CD4-positive, CD25-positive, alpha-beta regulatory T cell (primary cell): Measurements from ENCODE around the gene CRYAB. TPM values are rescaled to one million over a fixed set of nuclear protein-coding genes. Genes with fewer than 3 reads are reported as not detected.

Experiments
- ATAC-seq, 2 donors: fragments of 150-1000 bp; cut with Tn5 transposase; one replicate each; pipeline ENCODE4 v1.10.0; 2021; ENCODE audit warnings: low read depth in 2 of 2, moderate number of reproducible peaks in 2 of 2, moderate library complexity in 1 of 2
- DNase-seq, 3 donors: peaks; one replicate each; pipeline versions ENCODE4 v3.0.0 to v3.0.0-alpha.2; 2012 to 2022; ENCODE audit warnings: mixed read lengths in 1 of 3
- H3K27ac ChIP-seq: one replicate; pipeline ENCODE4 v1.7.0; 2013; ENCODE audit warnings: mild to moderate bottlenecking, low read length; ENCODE audit not compliant: insufficient read depth, poor library complexity, severe bottlenecking
- H3K27me3 ChIP-seq: one replicate; pipeline ENCODE4 v1.7.0; 2013; ENCODE audit warnings: low read length; ENCODE audit not compliant: control insufficient read depth, insufficient read depth
- H3K36me3 ChIP-seq: one replicate; pipeline ENCODE4 v1.7.0; 2013; ENCODE audit warnings: mild to moderate bottlenecking, low read length, moderate library complexity; ENCODE audit not compliant: control insufficient read depth, insufficient read depth
- H3K4me1 ChIP-seq: 2 replicates; pipeline ENCODE4 v1.7.0; 2013; ENCODE audit warnings: mild to moderate bottlenecking, low read length; ENCODE audit not compliant: insufficient read depth, control insufficient read depth, poor library complexity, severe bottlenecking
- H3K4me3 ChIP-seq: one replicate; pipeline ENCODE4 v1.7.0; 2013; ENCODE audit warnings: low read depth, mild to moderate bottlenecking, low read length, moderate library complexity
- H3K9me3 ChIP-seq, 2 experiments: 1 replicate in 1 of 2; 2 replicates in 1 of 2; pipeline ENCODE4 v1.7.0; 2013; ENCODE audit warnings: low read length in 2 of 2, mild to moderate bottlenecking in 1 of 2, moderate library complexity in 1 of 2; ENCODE audit not compliant: control insufficient read depth in 2 of 2
- H3K27ac Mint-ChIP-seq, 3 donors: one replicate each; pipeline ENCODE4 v1.8.0; 2020 to 2022; ENCODE audit warnings: mild to moderate bottlenecking in 3 of 3, mixed read lengths in 3 of 3, moderate library complexity in 2 of 3
- H3K27me3 Mint-ChIP-seq: one replicate; pipeline ENCODE4 v1.8.0; 2022; ENCODE audit warnings: mild to moderate bottlenecking, mixed read lengths
- H3K36me3 Mint-ChIP-seq: one replicate; pipeline ENCODE4 v1.8.0; 2020; ENCODE audit warnings: mixed read lengths
- H3K4me1 Mint-ChIP-seq, 4 donors: one replicate each; pipeline ENCODE4 v1.8.0; 2020 to 2022; ENCODE audit warnings: mixed read lengths in 4 of 4, mild to moderate bottlenecking in 1 of 4
- H3K4me3 Mint-ChIP-seq, 4 donors: one replicate each; pipeline ENCODE4 v1.8.0; 2020 to 2022; ENCODE audit warnings: mild to moderate bottlenecking in 4 of 4, mixed read lengths in 4 of 4, moderate library complexity in 3 of 4
- H3K9me3 Mint-ChIP-seq, 7 donors: one replicate each; pipeline ENCODE4 v1.8.0; 2020 to 2022; ENCODE audit warnings: mixed read lengths in 7 of 7, mild to moderate bottlenecking in 3 of 7, moderate library complexity in 2 of 7
- polyA plus RNA-seq, 4 donors: library from polyadenylated mRNA; unstranded; fragments of 300-500 nt; fragmentation: Illumina TruSeq; gene quantifications; one replicate each; pipeline ENCODE4 v1.2.3, GENCODE V29; 2021
- total RNA-seq: library from RNA; stranded (reverse); gene quantifications from one replicate; pipeline ENCODE4 v1.2.3, GENCODE V29; 2022

CRYAB gene
- total and polyA plus RNA-seq, 5 donors from 2014 or later, result not detected

DNA sequence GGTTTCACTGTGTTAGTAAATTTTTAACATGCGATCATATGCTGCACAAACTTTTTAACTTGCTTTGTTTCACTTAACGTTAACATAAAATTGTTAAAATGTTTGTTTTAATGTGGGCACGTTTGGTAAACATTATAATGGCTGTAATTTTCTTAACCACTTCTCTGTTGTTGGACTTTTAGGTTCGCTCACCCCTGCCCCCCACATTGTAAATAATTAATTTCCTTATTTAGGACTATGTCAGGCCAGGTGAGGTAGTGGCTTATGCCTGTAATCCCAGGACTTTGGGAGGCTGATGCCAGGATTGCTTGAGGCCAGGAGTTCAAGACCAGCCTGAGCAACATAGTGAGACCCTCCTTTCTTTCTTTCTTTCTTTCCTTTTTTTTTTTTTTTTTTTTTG lies 18.9 kb upstream of the CRYAB start:
- H3K36me3 Mint-ChIP-seq, result no peaks in the 10 kb centered on the region

DNA sequence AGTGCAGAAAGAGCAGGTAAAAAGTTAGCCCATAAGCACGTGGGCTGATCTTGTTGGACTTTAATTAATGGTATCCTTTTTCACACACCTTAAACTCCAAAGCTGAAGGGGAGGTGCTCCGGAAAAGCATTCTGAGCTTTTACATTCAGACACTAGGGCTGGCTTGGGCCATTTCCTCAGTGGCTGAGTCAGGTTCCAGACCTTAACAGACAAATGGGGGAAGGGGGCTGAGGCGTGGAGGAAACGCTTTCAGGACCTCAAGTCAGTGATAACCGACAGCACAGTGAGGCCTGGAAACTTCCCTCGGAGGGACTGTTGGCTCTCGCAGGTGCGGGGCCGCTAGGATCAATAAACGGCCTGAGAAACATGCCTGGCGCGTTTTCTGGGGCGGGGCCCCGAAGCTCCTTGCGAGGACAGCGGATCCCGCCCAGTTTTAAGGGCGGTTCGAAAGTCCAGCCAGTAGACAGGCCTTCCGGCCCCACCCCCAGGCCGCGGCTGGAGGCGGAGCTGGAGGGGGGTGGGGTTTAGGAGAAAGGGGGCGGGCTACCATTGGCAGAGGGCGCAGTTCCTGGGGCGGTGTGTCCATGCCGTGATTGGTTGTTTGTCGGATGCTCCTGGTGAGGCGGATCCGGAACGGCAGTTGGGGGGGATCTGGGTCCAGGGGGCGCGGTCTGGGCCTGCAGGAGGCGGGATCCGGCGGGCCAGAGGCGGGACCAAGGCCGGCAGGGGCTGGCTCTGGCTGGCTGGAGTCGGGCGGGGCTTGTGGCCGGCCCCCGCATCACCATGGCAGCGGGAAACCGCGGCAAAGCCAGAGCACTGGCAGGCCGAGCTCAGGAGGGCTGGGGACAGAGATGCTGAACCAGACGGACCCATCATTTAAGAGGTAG lies 15.2 kb upstream of the CRYAB start:
- Mint-ChIP-seq H3K4me1 (peaks cover 7 to 19% (median 13%) of the 10 kb centered on the region in 4 donors), H3K27ac (peak overlapping the region; percentile 77 to 95 (median 94)), H3K9me3 (peaks cover 0 to 2% (median 0%) of the 10 kb centered on the region in 7 donors), H3K27me3 (peaks cover 16% of the 10 kb centered on the region), H3K36me3 (no peaks in the 10 kb centered on the region), H3K4me3 (peak overlapping the region; percentile 86 to 94 (median 88))
- H3K27ac ChIP-seq, result peak overlapping the region; percentile 71
- H3K9me3 ChIP-seq, result no peaks in the 10 kb centered on the region
- ATAC-seq (peak; percentile 90 to 93), DNase-seq (peak; percentile 90 to 97 (median 96))
- H3K36me3 ChIP-seq, result no peaks in the 10 kb centered on the region
- H3K27me3 ChIP-seq, result no peaks in the 10 kb centered on the region
- peaks cover 15% of the 10 kb centered on the region for H3K4me1 ChIP-seq
- peak overlapping the region; percentile 89 for H3K4me3 ChIP-seq

More for the DNA sequence above, 18.9 kb upstream of the CRYAB start:
- no peak overlapping the region for H3K4me3 ChIP-seq
- Mint-ChIP-seq H3K27me3 (peaks cover 12% of the 10 kb centered on the region), H3K4me1 (peaks cover 5 to 27% (median 16%) of the 10 kb centered on the region in 4 donors), H3K27ac (no peak overlapping the region), H3K9me3 (peaks cover 0 to 2% (median 0%) of the 10 kb centered on the region in 7 donors), H3K4me3 (no peak overlapping the region)
- H3K4me1 ChIP-seq, result peaks cover 20% of the 10 kb centered on the region
- no peaks in the 10 kb centered on the region for H3K36me3 ChIP-seq
- DNase-seq (no peak), ATAC-seq (no peak)
- H3K27me3 ChIP-seq, result no peaks in the 10 kb centered on the region
- no peak overlapping the region for H3K27ac ChIP-seq
- H3K9me3 ChIP-seq, result no peaks in the 10 kb centered on the region

- H3K9me3 Mint-ChIP-seq, result peaks cover 0 to 2% (median 0%) of the 10 kb centered on the region in 7 donors
- peak overlapping the region; percentile 78 to 94 (median 84) for H3K4me3 Mint-ChIP-seq
Measured at GRCh38 chr11:111925953-111926352, 14.4 kb upstream of the CRYAB start.

GRCh38 chr11:111923951-111924350 lies 12.4 kb upstream of the CRYAB start:
- no peak overlapping the region for H3K27ac Mint-ChIP-seq
- H3K4me1 Mint-ChIP-seq, result peaks cover 7 to 19% (median 11%) of the 10 kb centered on the region in 4 donors
- no peaks in the 10 kb centered on the region for H3K36me3 Mint-ChIP-seq
- H3K9me3 Mint-ChIP-seq, result peaks cover 0 to 2% (median 0%) of the 10 kb centered on the region in 7 donors
- peaks cover 22% of the 10 kb centered on the region for H3K27me3 Mint-ChIP-seq
- no peak for ATAC-seq
- no peaks in the 10 kb centered on the region for H3K9me3 ChIP-seq
- H3K27me3 ChIP-seq, result peaks cover 4% of the 10 kb centered on the region
- H3K4me3 Mint-ChIP-seq, result no peak overlapping the region
- peaks cover 13% of the 10 kb centered on the region for H3K4me1 ChIP-seq
- no peak overlapping the region for H3K4me3 ChIP-seq
- H3K36me3 ChIP-seq, result no peaks in the 10 kb centered on the region
- no peak overlapping the region for H3K27ac ChIP-seq
- no peak for DNase-seq

More at GRCh38 chr11:111925953-111926352, 14.4 kb upstream of the CRYAB start:
- ATAC-seq (no peak), DNase-seq (no peak)
- Histone ChIP-seq H3K4me1 (peaks cover 13% of the 10 kb centered on the region), H3K4me3 (peak overlapping the region; percentile 72), H3K36me3 (no peaks in the 10 kb centered on the region), H3K27ac (peak overlapping the region; percentile 71), H3K9me3 (no peaks in the 10 kb centered on the region), H3K27me3 (peaks cover 4% of the 10 kb centered on the region)
- Mint-ChIP-seq H3K36me3 (no peaks in the 10 kb centered on the region), H3K4me1 (peaks cover 7 to 19% (median 11%) of the 10 kb centered on the region in 4 donors), H3K27me3 (peaks cover 19% of the 10 kb centered on the region), H3K27ac (peak overlapping the region in 2 of 3 donors; percentile 94 to 95)

GRCh38 chr11:111923351-111923788 lies 11.8 kb upstream of the CRYAB start:
- Histone ChIP-seq H3K9me3 (no peaks in the 10 kb centered on the region), H3K4me3 (no peak overlapping the region), H3K36me3 (no peaks in the 10 kb centered on the region), H3K27me3 (peaks cover 4% of the 10 kb centered on the region), H3K4me1 (peaks cover 13% of the 10 kb centered on the region), H3K27ac (no peak overlapping the region)
- Mint-ChIP-seq H3K4me1 (peaks cover 7 to 19% (median 11%) of the 10 kb centered on the region in 4 donors), H3K27me3 (peaks cover 26% of the 10 kb centered on the region), H3K27ac (no peak overlapping the region), H3K4me3 (no peak overlapping the region), H3K9me3 (peaks cover 0 to 2% (median 0%) of the 10 kb centered on the region in 7 donors), H3K36me3 (no peaks in the 10 kb centered on the region)
- DNase-seq, result no peak
- no peak for ATAC-seq

GRCh38 chr11:111922803-111923202 lies 11.2 kb upstream of the CRYAB start:
- Histone ChIP-seq H3K36me3 (no peaks in the 10 kb centered on the region), H3K27ac (no peak overlapping the region), H3K4me1 (peaks cover 13% of the 10 kb centered on the region), H3K9me3 (no peaks in the 10 kb centered on the region), H3K4me3 (no peak overlapping the region), H3K27me3 (peaks cover 4% of the 10 kb centered on the region)
- Mint-ChIP-seq H3K27me3 (peaks cover 30% of the 10 kb centered on the region), H3K4me3 (no peak overlapping the region), H3K36me3 (no peaks in the 10 kb centered on the region), H3K9me3 (peaks cover 0 to 2% (median 0%) of the 10 kb centered on the region in 7 donors), H3K27ac (no peak overlapping the region), H3K4me1 (peaks cover 8 to 19% (median 12%) of the 10 kb centered on the region in 4 donors)
- ATAC-seq, result no peak
- no peak for DNase-seq

DNA sequence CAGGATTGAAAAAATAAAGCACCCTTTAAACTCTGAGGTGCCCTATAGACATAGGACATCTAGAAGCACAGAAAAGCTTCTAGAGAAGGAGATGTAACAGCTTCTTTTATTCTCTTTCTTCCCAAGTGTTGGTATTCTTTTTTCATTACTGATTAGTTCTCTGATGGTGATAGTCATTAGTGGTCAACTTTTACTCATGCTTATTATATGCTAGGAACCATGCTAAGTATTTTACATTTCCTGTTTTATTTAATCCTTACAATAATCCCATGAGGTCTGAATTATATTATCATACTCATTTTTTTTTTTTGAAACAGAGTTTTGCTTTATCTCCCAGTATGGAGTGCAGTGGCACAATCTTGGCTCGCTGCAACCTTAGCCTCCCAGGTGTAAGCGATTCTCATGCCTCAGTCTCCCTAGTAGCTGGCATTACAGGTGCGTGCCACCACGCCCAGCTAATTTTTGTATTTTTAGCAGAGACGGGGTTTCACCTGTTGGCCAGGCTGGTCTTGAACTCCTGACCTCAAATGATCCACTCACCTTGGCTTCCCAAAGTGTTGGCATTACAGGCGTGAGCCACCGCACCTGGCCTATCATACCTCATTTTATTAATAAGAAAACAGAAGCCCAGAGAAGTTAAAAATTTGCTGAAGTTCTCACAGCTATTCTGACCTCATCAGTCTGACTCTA lies 10.1 kb upstream of the CRYAB start:
- DNase-seq, result no peak
- H3K4me1 ChIP-seq, result peaks cover 6% of the 10 kb centered on the region
- peaks cover 0 to 1% (median 0%) of the 10 kb centered on the region in 7 donors for H3K9me3 Mint-ChIP-seq
- H3K4me3 Mint-ChIP-seq, result no peak overlapping the region
- no peak overlapping the region for H3K27ac ChIP-seq
- no peaks in the 10 kb centered on the region for H3K36me3 ChIP-seq
- H3K27me3 ChIP-seq, result peaks cover 4% of the 10 kb centered on the region
- no peak for ATAC-seq
- no peaks in the 10 kb centered on the region for H3K36me3 Mint-ChIP-seq
- no peaks in the 10 kb centered on the region for H3K9me3 ChIP-seq
- H3K27me3 Mint-ChIP-seq, result peaks cover 36% of the 10 kb centered on the region
- no peak overlapping the region for H3K27ac Mint-ChIP-seq
- H3K4me1 Mint-ChIP-seq, result peaks cover 4 to 10% (median 5%) of the 10 kb centered on the region in 4 donors
- H3K4me3 ChIP-seq, result no peak overlapping the region
